ENCODE measurements around the gene ARNT2.

The ARNT2 gene

DNA sequence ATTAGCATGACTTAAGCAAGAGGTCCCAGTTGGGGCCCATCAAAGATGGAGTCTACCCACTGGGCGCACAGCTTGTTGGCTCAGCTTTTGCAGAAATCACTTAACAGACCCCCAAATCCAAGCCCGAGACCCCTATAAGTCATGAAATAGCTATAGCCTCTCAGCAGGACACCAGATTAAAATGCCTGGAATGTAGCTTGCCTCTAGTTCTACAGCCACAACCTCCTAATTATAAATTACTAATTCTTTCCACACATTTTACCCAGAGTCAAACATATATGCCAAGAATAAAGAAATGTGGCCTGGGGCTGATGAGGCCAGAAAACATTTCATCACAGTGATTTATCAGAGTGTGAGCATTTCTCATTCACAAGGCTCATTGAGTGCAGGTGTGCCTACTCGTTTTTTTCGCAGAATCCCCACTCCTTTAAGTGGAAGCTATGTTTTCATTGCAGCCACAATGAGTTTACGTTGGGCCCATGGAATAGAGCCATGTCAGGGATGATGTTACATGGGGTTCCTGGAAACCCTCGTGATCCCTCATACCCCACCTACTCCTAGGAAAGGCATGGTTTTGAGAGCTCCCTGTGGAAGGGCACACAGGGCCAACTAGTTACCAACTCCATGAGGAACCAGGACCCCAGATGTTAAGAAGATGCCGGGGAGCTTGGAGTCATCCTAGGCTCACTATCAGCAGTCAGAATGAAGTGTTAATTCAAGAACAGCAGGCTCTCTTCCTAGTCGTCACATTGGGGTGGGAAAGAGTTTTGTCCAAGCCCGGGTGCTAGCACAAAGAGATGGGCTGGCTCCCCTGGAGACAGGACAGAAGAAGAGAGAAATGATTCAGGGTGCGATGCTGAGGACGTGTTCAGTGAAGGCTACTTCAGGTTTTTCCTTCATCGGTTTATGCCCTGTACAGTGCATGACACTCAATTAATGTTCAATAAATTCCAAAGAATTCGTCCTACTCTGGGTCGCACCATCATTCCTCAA lies 200.7 kb downstream of the ARNT2 start:
- DNase-seq = no peak

DNA sequence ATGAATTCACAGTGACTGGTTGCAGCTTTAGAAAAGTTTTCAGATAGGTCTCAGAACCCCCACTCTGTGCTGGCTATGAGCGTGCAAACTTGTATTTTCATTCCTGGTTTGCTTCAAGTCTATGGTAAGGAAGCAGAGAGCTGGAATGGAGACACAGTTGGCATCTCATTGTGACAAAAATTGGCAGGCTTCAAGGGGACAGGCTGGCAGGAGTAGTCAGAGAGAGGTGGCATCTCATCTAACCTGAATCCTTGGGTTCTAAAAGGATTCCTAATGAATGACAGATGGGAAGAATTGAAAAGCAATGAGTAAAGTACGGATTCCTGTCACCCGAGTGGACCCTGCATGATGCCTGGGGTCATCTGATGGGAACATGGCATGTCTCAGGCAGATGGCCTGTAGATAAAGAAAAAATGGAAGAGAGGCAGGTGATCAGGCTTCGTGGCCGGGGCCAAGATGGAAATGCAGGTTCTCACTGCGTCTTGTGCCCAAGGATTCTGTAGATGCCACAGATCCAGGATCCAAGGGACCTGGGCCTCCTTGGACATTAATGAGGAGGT lies 201.5 kb downstream of the ARNT2 start:
- DNase-seq = no peak

DNA sequence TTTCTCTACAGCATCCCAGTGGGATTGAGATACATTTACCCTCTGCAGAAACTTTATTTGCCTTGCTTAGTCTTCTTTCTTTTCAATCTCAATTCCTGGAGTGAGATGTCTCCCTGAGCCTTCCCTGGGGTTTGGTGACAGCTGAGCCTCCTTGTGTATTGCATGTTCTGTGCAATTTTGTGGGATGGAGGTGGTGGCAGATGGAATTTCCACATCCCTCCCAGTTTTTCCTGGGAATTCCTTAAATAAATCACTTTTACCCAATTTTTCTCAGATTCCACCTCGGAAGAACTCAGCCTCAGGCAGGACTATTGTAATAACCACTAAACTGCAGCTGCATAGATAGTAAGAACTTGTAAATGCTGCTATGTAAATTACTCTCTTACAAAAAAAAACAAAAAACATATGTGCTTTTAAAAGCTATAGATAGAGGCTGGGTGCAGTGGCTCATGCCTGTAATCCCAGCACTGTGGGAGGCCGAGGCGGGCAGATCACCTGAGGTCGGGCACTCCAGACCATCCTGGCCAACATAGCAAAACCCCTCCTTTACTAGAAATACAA lies 202.4 kb downstream of the ARNT2 start:
- DNase-seq = no peak

GRCh38 chr15:80607287-80607980 lies 203.3 kb downstream of the ARNT2 start:
- DNase-seq = no peak

DNA sequence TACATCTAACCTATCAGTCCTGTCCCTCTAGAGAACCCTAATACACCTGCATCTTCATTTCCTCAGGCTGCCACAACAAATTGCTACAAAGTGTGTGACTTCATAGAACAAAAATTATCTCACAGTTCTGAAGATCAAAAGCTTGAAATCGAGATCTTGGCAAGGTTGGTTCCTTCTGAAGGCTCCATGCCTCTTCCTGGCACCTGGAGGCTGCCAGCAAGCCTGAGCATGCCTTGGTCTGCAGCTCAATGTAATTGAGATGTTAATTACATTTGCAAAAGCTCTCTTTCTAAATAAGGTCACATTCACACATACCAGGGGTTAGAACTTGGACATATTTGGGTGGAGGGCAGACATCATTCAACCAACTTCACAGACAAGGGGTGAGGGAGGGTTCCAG lies 204.5 kb downstream of the ARNT2 start:
- no peak for DNase-seq

- DNase-seq = no peak
These were observed 204.9 kb downstream of the ARNT2 start for GRCh38 chr15:80609091-80609490.

- no peak for DNase-seq
These were observed 205.3 kb downstream of the ARNT2 start for GRCh38 chr15:80609512-80609946.

DNA sequence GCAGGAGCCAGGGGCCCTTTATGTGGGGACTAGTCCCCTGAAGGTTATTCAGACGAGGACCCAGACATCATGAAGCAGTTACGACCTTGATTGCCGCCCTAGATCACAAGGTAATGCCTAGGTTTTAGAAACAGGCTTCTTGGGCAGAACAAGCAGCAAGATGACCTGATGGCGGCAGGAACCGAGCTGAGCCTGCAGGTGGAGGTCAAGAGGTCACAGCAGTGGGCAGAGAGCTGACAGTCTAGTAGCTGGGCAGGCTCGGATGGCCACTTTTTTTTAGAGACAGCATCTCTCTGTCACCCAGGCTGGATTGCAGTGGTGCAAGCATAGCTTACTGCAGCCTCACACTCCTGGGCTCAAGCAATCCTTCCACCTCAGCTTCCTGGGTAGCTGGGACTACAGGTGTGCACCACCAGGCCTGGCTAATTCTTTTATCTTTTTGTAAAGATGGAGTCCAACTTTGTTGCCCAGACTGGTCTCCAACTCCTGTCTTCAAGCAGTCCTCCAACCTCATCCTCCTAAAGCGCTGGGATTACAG lies 207.4 kb downstream of the ARNT2 start:
- DNase-seq = no peak

- no peak for DNase-seq
These were observed 208.1 kb downstream of the ARNT2 start for GRCh38 chr15:80612118-80612823.

- no peak for DNase-seq
These were observed 209.7 kb downstream of the ARNT2 start for GRCh38 chr15:80613762-80614365.

- DNase-seq = no peak
These were observed 210.7 kb downstream of the ARNT2 start for GRCh38 chr15:80614711-80615360.

DNA sequence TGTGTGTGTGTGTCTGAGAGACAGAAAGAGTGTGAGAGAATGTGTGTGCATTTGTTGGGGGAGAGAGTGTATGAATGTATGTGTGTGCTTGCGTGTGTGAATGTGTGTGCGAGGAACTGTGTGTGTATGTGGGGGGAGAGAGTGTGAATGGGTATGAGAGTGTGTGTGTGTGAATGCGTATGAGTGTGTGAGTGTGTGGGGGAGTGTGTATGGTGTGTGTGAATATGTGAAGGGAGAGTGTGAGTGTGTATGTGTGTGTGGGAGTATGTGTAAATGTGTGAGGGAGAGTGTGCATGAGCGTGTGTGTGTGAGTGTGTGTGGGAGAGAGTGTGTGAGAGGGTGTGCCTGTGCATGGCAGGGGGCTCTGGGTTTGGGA lies 211.2 kb downstream of the ARNT2 start:
- DNase-seq = no peak

- peak; percentile 48 for DNase-seq
These were observed 211.7 kb downstream of the ARNT2 start for GRCh38 chr15:80615783-80616391.

DNA sequence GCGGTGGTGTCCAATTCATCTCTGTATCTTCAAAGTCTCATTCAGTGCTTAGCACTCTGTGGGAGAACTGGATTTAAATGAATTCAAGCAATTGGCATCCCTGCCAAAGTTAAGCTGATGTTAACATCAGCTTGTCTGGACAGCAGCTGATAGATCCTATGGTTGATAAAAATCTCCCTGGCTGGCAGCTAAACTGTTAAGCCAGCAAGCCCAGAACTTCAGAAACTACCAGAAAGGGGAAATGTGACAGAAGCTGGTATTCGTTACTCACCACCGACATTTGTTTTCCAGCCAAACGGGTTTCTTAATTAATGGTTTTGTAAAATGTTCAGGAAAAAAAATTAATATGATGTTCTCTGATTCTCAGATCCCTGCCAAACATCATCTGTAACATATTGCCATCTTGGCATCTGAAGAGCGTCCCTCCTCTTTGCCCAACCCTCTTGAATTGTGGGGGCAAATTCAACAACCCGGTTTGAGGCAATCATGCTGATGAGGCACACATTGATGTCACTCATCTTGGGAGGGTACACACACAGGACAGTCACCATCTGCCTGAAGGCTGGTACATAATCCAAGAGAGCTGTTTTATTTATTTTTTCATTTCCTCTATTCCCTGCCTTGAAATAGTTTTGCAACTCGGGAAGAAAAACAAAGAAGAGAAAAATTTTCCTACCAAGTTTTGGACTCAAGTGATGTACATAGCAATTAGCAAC lies 214.7 kb downstream of the ARNT2 start:
- no peak for DNase-seq

- no peak for DNase-seq
These were observed 215.5 kb downstream of the ARNT2 start for GRCh38 chr15:80619680-80620079.

GRCh38 chr15:80620141-80620540 lies 216.0 kb downstream of the ARNT2 start:
- no peak for DNase-seq

GRCh38 chr15:80620931-80621330 lies 216.7 kb downstream of the ARNT2 start:
- no peak for DNase-seq

DNA sequence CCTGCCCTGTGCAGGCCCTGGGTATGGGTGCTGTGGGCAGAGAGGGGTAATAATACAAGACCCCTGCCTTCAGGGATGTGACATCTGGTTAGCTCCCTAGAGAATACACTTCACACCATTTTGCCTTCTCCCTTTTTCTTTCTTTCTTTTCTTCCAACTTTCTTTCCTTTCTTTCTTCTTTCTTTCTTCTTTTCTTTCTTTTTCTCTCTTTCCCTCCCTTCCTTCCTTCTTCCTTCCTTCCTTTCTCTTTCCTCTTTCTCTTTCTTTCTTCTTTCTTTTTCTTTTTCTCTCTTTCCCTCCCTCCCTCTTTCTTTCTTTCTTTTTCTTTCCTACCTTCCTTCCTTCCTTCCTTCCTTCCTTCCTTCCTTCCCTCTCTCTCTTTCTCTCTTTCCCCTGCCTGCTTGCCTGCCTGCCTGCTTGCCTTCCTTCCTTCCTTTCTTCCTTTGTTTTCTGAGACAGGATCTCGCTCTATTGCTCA lies 222.5 kb downstream of the ARNT2 start:
- no peak for DNase-seq

DNA sequence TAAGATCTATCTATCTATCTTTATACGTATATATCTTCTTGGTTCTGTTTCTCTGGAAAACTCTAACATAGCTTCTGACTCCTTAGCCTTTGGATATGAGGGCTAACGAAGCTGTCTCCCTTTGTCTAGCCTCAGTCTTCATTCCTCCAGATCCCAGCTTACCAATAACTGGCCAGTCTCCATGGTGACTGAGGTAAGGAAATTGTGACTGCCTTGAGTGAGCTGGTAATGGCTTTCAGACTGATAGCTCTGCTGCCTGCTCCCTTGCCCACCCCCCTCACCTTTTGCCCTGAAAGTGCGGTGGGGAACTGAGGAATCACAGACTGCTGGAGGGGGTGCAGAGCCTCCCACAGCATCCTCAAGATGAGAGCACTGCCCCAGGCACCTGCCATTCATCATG lies 225.2 kb downstream of the ARNT2 start:
- no peak for DNase-seq

DNA sequence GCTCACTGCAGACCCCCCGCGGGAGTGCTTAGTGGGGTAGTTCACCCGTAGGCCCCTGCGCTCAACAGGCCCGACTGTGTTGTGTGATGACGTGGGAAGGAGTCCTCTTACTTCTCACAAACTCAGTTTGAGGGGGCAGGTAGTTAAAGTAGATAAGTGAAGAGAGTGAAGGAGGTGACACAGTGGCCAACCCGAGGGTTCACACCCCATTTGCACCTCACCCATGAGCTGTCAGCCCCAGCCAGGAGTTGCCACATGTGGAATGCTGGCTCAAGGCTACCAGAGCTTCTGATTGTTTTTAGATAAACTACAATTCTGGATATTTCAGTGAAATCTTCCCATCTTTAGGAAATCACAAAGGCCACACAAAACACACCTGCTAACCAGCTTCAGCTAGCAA lies 226.8 kb downstream of the ARNT2 start:
- no peak for DNase-seq

Data from NCI-H748 treated with DMSO at 0.1 percent for 48 hours (cell line).